HepG2 (cell line): ENCODE measurements around the gene TRPT1. TPM values are rescaled to one million over a fixed set of nuclear protein-coding genes. Genes with fewer than 3 reads are reported as not detected.

Source experiments
- BCL6 ChIP-seq: IDR thresholded peaks from 2 replicates; pipeline ENCODE4 v1.6.1; 2016; ENCODE audit warnings: missing genetic modification reagents, missing compliant biosample characterization
- FOXO1 ChIP-seq: sonication (generic); formaldehyde crosslinking; IDR thresholded peaks from 2 replicates; pipeline ENCODE4 v1.4.0; 2020; ENCODE audit warnings: missing genetic modification reagents
- REXO4 ChIP-seq: sonication (generic); formaldehyde crosslinking; IDR thresholded peaks from 2 replicates; pipeline ENCODE4 v1.8.0; 2022; ENCODE audit warnings: missing genetic modification reagents, mild to moderate bottlenecking, borderline replicate concordance
- ZNF256 ChIP-seq: sonication (generic); formaldehyde crosslinking; conservative IDR thresholded peaks from 2 replicates; pipeline ENCODE4 v1.4.0; 2020; ENCODE audit warnings: missing genetic modification reagents
- ZNF713 ChIP-seq: sonication (generic); formaldehyde crosslinking; IDR thresholded peaks from 2 replicates; pipeline ENCODE4 v1.4.0; 2020; ENCODE audit warnings: mild to moderate bottlenecking, missing genetic modification reagents
- polyA plus RNA-seq, 8 experiments: library from polyadenylated mRNA; depleted of rRNA in 3 of 8; stranded (reverse) in 7 of 8; unstranded in 1 of 8; fragments of >200 nt; fragmentation: Illumina TruSeq in 4 of 8; extraction: Trizol in 4 of 8; gene quantifications; 2 replicates each; pipeline versions ENCODE4 v1.2.1 to v1.2.3, GENCODE V29; 2011 to 2016; ENCODE audit warnings: low read depth in 4 of 8, missing spikeins in 1 of 8, mixed read lengths in 1 of 8; ENCODE audit not compliant: insufficient read depth in 1 of 8
- total RNA-seq, 5 experiments: library from RNA; depleted of rRNA; stranded (reverse); fragments of >200 nt; fragmentation: Illumina TruSeq; extraction: Trizol; gene quantifications; 2 replicates each; pipeline ENCODE4 v1.2.3, GENCODE V29; 2016; ENCODE audit warnings: low read depth in 1 of 5
- TF ChIP-seq, protein P1 (sequence below): sonication (generic); formaldehyde crosslinking; IDR thresholded peaks from 2 replicates; pipeline ENCODE4; 2020; ENCODE audit warnings: missing genetic modification reagents, mild to moderate bottlenecking, borderline replicate concordance
- TF ChIP-seq, protein P2 (sequence below): sonication (generic); formaldehyde crosslinking; conservative IDR thresholded peaks from 2 replicates; pipeline ENCODE4 v1.4.0; 2020; ENCODE audit warnings: mild to moderate bottlenecking, missing genetic modification reagents, moderate library complexity
- TF ChIP-seq, protein P3 (sequence below): sonication (generic); formaldehyde crosslinking; IDR thresholded peaks from 2 replicates; pipeline ENCODE4 v1.4.0; 2020; ENCODE audit warnings: mild to moderate bottlenecking, missing genetic modification reagents
- TF ChIP-seq, protein P4 (sequence below): sonication (generic); formaldehyde crosslinking; IDR thresholded peaks from 2 replicates; pipeline ENCODE4 v1.5.0; 2020; ENCODE audit warnings: mild to moderate bottlenecking, missing genetic modification reagents, borderline replicate concordance

Gene TRPT1
- total and polyA plus RNA-seq, 2 of the 13 experiments (the other 11 are each of a cell fraction or from before 2014, with no cell fraction given): 24.8 to 40.7 TPM

DNA sequence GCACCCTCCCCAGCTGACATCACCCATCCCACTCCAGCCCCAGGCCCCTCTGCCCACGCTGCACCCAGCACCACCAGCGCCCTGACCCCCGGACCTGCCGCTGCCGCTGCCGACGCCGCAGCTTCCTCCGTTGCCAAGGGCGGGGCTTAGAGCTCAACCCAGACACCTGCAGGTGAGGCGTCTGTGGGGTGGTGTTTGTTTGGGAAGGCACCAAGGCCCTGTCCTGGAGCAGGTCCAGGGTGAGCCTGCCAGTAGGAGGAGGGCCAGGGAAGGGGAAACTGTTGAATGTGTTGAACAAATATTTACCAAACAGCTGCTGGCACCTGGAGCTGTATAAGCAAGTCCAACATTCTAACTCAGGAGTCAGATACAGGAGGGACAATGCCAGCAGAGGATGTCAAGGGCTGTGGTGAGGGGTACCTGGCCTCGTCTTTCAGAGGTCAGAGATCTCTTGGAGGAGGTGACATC, 11.5 kb upstream of the TRPT1 start (continued):
- TF ChIP-seq, protein P1, sequence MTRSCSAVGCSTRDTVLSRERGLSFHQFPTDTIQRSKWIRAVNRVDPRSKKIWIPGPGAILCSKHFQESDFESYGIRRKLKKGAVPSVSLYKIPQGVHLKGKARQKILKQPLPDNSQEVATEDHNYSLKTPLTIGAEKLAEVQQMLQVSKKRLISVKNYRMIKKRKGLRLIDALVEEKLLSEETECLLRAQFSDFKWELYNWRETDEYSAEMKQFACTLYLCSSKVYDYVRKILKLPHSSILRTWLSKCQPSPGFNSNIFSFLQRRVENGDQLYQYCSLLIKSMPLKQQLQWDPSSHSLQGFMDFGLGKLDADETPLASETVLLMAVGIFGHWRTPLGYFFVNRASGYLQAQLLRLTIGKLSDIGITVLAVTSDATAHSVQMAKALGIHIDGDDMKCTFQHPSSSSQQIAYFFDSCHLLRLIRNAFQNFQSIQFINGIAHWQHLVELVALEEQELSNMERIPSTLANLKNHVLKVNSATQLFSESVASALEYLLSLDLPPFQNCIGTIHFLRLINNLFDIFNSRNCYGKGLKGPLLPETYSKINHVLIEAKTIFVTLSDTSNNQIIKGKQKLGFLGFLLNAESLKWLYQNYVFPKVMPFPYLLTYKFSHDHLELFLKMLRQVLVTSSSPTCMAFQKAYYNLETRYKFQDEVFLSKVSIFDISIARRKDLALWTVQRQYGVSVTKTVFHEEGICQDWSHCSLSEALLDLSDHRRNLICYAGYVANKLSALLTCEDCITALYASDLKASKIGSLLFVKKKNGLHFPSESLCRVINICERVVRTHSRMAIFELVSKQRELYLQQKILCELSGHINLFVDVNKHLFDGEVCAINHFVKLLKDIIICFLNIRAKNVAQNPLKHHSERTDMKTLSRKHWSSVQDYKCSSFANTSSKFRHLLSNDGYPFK (CRISPR knock-in tag): no peak
- TF ChIP-seq BCL6 (peak; percentile 63), FOXO1 (peak; percentile 53; the same call in 1 of the 2 replicates), REXO4 (CRISPR knock-in tag) (no peak), ZNF256 (CRISPR knock-in tag) (no peak), ZNF713 (CRISPR knock-in tag) (no peak)
- TF ChIP-seq, protein P2, sequence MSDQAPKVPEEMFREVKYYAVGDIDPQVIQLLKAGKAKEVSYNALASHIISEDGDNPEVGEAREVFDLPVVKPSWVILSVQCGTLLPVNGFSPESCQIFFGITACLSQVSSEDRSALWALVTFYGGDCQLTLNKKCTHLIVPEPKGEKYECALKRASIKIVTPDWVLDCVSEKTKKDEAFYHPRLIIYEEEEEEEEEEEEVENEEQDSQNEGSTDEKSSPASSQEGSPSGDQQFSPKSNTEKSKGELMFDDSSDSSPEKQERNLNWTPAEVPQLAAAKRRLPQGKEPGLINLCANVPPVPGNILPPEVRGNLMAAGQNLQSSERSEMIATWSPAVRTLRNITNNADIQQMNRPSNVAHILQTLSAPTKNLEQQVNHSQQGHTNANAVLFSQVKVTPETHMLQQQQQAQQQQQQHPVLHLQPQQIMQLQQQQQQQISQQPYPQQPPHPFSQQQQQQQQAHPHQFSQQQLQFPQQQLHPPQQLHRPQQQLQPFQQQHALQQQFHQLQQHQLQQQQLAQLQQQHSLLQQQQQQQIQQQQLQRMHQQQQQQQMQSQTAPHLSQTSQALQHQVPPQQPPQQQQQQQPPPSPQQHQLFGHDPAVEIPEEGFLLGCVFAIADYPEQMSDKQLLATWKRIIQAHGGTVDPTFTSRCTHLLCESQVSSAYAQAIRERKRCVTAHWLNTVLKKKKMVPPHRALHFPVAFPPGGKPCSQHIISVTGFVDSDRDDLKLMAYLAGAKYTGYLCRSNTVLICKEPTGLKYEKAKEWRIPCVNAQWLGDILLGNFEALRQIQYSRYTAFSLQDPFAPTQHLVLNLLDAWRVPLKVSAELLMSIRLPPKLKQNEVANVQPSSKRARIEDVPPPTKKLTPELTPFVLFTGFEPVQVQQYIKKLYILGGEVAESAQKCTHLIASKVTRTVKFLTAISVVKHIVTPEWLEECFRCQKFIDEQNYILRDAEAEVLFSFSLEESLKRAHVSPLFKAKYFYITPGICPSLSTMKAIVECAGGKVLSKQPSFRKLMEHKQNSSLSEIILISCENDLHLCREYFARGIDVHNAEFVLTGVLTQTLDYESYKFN (CRISPR knock-in tag): peak; percentile 88
- TF ChIP-seq, protein P3, sequence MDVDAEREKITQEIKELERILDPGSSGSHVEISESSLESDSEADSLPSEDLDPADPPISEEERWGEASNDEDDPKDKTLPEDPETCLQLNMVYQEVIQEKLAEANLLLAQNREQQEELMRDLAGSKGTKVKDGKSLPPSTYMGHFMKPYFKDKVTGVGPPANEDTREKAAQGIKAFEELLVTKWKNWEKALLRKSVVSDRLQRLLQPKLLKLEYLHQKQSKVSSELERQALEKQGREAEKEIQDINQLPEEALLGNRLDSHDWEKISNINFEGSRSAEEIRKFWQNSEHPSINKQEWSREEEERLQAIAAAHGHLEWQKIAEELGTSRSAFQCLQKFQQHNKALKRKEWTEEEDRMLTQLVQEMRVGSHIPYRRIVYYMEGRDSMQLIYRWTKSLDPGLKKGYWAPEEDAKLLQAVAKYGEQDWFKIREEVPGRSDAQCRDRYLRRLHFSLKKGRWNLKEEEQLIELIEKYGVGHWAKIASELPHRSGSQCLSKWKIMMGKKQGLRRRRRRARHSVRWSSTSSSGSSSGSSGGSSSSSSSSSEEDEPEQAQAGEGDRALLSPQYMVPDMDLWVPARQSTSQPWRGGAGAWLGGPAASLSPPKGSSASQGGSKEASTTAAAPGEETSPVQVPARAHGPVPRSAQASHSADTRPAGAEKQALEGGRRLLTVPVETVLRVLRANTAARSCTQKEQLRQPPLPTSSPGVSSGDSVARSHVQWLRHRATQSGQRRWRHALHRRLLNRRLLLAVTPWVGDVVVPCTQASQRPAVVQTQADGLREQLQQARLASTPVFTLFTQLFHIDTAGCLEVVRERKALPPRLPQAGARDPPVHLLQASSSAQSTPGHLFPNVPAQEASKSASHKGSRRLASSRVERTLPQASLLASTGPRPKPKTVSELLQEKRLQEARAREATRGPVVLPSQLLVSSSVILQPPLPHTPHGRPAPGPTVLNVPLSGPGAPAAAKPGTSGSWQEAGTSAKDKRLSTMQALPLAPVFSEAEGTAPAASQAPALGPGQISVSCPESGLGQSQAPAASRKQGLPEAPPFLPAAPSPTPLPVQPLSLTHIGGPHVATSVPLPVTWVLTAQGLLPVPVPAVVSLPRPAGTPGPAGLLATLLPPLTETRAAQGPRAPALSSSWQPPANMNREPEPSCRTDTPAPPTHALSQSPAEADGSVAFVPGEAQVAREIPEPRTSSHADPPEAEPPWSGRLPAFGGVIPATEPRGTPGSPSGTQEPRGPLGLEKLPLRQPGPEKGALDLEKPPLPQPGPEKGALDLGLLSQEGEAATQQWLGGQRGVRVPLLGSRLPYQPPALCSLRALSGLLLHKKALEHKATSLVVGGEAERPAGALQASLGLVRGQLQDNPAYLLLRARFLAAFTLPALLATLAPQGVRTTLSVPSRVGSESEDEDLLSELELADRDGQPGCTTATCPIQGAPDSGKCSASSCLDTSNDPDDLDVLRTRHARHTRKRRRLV (CRISPR knock-in tag): no peak
- TF ChIP-seq, protein P4, sequence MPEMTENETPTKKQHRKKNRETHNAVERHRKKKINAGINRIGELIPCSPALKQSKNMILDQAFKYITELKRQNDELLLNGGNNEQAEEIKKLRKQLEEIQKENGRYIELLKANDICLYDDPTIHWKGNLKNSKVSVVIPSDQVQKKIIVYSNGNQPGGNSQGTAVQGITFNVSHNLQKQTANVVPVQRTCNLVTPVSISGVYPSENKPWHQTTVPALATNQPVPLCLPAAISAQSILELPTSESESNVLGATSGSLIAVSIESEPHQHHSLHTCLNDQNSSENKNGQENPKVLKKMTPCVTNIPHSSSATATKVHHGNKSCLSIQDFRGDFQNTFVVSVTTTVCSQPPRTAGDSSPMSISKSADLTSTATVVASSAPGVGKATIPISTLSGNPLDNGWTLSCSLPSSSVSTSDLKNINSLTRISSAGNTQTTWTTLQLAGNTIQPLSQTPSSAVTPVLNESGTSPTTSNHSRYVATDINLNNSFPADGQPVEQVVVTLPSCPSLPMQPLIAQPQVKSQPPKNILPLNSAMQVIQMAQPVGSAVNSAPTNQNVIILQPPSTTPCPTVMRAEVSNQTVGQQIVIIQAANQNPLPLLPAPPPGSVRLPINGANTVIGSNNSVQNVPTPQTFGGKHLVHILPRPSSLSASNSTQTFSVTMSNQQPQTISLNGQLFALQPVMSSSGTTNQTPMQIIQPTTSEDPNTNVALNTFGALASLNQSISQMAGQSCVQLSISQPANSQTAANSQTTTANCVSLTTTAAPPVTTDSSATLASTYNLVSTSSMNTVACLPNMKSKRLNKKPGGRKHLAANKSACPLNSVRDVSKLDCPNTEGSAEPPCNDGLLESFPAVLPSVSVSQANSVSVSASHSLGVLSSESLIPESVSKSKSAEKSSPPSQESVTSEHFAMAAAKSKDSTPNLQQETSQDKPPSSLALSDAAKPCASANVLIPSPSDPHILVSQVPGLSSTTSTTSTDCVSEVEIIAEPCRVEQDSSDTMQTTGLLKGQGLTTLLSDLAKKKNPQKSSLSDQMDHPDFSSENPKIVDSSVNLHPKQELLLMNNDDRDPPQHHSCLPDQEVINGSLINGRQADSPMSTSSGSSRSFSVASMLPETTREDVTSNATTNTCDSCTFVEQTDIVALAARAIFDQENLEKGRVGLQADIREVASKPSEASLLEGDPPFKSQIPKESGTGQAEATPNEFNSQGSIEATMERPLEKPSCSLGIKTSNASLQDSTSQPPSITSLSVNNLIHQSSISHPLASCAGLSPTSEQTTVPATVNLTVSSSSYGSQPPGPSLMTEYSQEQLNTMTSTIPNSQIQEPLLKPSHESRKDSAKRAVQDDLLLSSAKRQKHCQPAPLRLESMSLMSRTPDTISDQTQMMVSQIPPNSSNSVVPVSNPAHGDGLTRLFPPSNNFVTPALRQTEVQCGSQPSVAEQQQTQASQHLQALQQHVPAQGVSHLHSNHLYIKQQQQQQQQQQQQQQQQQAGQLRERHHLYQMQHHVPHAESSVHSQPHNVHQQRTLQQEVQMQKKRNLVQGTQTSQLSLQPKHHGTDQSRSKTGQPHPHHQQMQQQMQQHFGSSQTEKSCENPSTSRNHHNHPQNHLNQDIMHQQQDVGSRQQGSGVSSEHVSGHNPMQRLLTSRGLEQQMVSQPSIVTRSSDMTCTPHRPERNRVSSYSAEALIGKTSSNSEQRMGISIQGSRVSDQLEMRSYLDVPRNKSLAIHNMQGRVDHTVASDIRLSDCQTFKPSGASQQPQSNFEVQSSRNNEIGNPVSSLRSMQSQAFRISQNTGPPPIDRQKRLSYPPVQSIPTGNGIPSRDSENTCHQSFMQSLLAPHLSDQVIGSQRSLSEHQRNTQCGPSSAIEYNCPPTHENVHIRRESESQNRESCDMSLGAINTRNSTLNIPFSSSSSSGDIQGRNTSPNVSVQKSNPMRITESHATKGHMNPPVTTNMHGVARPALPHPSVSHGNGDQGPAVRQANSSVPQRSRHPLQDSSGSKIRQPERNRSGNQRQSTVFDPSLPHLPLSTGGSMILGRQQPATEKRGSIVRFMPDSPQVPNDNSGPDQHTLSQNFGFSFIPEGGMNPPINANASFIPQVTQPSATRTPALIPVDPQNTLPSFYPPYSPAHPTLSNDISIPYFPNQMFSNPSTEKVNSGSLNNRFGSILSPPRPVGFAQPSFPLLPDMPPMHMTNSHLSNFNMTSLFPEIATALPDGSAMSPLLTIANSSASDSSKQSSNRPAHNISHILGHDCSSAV: no peak
